BJ (cell line): Measurements from ENCODE around the gene SNX10. TPM values are rescaled to one million over a fixed set of nuclear protein-coding genes. Genes with fewer than 3 reads are reported as not detected.

Experiments used
- CTCF ChIA-PET: fragments of 350-600 bp; formaldehyde crosslinking; extraction: SDS; loops from one replicate; lab custom pipeline; 2021; ENCODE audit warnings: antibody characterized with exemption, inconsistent platforms; lab: Yijun Ruan, JAX
- POLR2A ChIA-PET: fragments of 300-600 bp; sonication (Branson Sonifier 250); formaldehyde crosslinking; extraction: SDS; loops from one replicate; lab custom pipeline; 2021; ENCODE audit warnings: antibody characterized with exemption; lab: Charles Lee
- DNase-seq: peaks from one replicate; pipeline ENCODE4 v3.0.0-alpha.2; 2011; ENCODE audit warnings: low read depth
- H3K27me3 ChIP-seq: 2 replicates; pipeline ENCODE4 v1.6.0; 2011; ENCODE audit warnings: low read length; ENCODE audit not compliant: control insufficient read depth, insufficient read depth
- H3K36me3 ChIP-seq: 2 replicates; pipeline ENCODE4 v1.5.1; 2011; ENCODE audit warnings: low read length; ENCODE audit not compliant: control insufficient read depth, insufficient read depth
- H3K4me3 ChIP-seq: 2 replicates; pipeline ENCODE4 v1.5.1; 2011; ENCODE audit warnings: low read depth, mild to moderate bottlenecking, control low read depth, low read length
- polyA plus RNA-seq: library from polyadenylated mRNA; depleted of rRNA; stranded (reverse); fragments of >200 nt; gene quantifications from 2 replicates; pipeline ENCODE4 v1.2.3, GENCODE V29; 2011
- TF ChIP-seq, protein P1 (sequence below): IDR thresholded peaks from 2 replicates; pipeline ENCODE4 v1.5.1; 2011; ENCODE audit warnings: low read depth, mild to moderate bottlenecking, control low read depth, inconsistent platforms, low read length, moderate library complexity; ENCODE audit not compliant: insufficient read depth

SNX10 gene
- polyA plus RNA-seq, 1 experiment = not detected

DNA sequence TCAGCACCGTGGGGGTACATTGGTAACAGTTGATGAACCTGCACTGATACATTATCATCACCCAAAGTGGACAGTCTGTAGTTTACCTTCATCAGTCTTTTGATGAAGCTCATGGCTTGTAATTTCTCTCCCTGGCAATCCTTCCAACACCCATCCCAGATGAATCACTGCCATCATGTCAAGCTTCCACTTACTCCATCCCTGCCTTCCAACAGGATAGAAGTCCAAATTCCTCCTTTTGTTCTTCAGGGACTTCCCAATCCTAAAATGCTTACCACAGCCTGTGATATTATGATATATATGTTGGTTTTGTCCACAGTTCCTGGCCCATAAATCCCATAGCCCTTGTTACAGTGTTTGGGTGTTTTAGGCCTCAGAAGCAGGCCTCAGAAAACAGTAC lies 16.1 kb downstream of the SNX10 start:
- POLR2A ChIA-PET = no interaction called here
- CTCF ChIA-PET = no interaction called here
- Histone ChIP-seq H3K4me3 (no peak overlapping the region), H3K27me3 (peaks cover 3% of the 10 kb centered on the region), H3K36me3 (no peaks in the 10 kb centered on the region)
- TF ChIP-seq, protein P1, sequence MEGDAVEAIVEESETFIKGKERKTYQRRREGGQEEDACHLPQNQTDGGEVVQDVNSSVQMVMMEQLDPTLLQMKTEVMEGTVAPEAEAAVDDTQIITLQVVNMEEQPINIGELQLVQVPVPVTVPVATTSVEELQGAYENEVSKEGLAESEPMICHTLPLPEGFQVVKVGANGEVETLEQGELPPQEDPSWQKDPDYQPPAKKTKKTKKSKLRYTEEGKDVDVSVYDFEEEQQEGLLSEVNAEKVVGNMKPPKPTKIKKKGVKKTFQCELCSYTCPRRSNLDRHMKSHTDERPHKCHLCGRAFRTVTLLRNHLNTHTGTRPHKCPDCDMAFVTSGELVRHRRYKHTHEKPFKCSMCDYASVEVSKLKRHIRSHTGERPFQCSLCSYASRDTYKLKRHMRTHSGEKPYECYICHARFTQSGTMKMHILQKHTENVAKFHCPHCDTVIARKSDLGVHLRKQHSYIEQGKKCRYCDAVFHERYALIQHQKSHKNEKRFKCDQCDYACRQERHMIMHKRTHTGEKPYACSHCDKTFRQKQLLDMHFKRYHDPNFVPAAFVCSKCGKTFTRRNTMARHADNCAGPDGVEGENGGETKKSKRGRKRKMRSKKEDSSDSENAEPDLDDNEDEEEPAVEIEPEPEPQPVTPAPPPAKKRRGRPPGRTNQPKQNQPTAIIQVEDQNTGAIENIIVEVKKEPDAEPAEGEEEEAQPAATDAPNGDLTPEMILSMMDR = no peak
- no peak for DNase-seq

DNA sequence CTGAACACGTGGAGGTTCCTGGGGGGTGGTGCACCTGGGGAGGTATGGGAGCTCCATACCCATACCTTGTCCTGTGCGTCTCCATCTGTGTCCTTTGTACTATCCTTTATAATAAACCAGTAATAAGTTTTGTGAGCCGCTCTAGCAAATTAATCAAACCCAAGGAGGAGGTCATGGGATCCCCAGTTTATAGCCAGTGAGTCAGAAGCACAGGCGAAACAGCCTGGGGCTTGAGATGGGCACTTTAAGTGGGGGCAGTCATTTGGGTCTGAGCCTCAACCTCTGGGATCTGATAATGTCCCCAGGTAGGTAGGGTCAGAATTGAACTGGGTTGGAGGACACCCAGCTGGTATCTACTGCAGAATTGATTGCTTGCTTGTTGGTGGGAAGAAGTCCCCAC lies 16.9 kb downstream of the SNX10 start:
- TF ChIP-seq, protein P1 = no peak
- ChIA-PET CTCF (no interaction called here), POLR2A (no interaction called here)
- no peak for DNase-seq
- Histone ChIP-seq H3K27me3 (peaks cover 3% of the 10 kb centered on the region), H3K4me3 (no peak overlapping the region), H3K36me3 (no peaks in the 10 kb centered on the region)

DNA sequence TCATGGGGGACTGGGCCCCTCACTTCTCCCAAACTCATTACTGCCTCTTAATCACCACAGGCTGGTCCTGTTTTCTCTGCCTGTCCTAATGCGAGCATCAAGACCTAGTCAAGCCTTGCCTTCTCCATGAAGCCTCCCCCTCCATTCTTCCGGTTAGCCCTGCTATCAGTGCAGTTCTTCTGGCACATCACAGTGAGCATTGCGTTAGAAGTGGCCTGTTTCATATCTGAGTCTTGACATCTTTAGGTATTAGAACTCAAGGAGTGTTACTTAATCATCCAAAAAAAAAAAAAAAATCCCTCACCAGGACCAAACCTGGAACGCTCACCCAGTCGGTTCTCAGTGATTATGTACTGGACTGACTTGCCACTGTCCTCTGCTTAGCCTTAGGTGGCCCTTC lies 17.4 kb downstream of the SNX10 start:
- TF ChIP-seq, protein P1 = no peak
- POLR2A ChIA-PET = no interaction called here
- DNase-seq = no peak
- H3K36me3 ChIP-seq = no peaks in the 10 kb centered on the region
- H3K4me3 ChIP-seq = no peak overlapping the region
- peaks cover under 1% of the 10 kb centered on the region for H3K27me3 ChIP-seq
- CTCF ChIA-PET = no interaction called here

DNA sequence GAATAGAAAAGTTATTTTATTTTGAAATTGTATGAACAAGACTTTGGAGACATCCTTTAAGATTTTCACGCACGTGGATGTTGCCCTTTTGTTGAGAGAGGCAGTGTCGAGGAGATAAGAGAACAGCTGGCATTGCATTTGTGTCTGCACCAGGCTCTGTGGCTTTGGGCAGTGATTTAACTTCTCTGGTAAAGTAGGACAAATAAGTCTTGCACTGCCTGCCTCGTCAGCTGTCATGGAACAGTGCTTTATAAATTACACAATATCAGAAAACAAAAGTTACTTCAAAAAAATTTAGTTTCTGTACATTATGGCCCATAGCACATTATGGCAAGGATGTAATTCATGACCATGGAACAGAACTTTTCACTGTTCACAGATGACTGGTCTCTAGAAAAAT lies 20.1 kb downstream of the SNX10 start:
- Histone ChIP-seq H3K27me3 (no peaks in the 10 kb centered on the region), H3K4me3 (no peak overlapping the region), H3K36me3 (no peaks in the 10 kb centered on the region)
- TF ChIP-seq, protein P1 = no peak
- no peak for DNase-seq
- CTCF ChIA-PET = no interaction called here
- POLR2A ChIA-PET = no interaction called here

DNA sequence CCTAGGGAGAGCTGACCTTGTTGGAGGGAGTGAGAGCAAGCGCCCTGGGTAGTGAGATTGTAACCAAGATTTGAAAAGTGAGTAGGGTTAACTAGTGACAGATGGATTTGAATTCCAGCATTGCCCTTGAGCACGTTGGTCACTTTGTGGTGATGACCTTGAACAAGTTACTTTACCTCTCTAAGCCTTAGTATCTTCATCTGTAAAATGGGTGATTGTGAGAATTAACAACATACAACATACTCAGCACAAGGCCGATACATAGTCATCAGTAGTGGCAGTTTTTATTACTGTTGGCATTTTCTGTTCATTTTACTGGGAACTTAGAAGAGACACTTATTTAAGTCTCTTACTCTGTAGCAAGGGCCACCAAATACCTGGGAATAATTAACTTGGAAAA lies 25.5 kb downstream of the SNX10 start:
- no peaks in the 10 kb centered on the region for H3K27me3 ChIP-seq
- ChIA-PET CTCF (no interaction called here), POLR2A (no interaction called here)
- TF ChIP-seq, protein P1 = no peak
- H3K4me3 ChIP-seq = no peak overlapping the region
- no peak for DNase-seq
- no peaks in the 10 kb centered on the region for H3K36me3 ChIP-seq
